Stimulated activated CD8-positive, alpha-beta memory T cell treated with anti-CD3 and anti-CD28 coated beads, Interleukin-4, amount 100 ng/mL, for 48 hours (primary cell): ENCODE data around the gene STYX.
A peak's percentile ranks its signal among the peaks of the same experiment; 100 is the strongest.

ENCODE experiments used
- DNase-seq: peaks from one replicate; pipeline ENCODE4 v3.0.0-alpha.2; 2020

The STYX gene

GRCh38 chr14:52790756-52791222 lies 60.8 kb downstream of the STYX start:
- DNase-seq = no peak

GRCh38 chr14:52791223-52792096 lies 61.5 kb downstream of the STYX start, which contains the start of gene GNPNAT1:
Gene GNPNAT1 (minus strand): TSS chr14:52791607. CDS start chr14:52784650, 6,957 bp downstream.
- peak; percentile 83 for DNase-seq

GRCh38 chr14:52792097-52792415 lies 62.1 kb downstream of the STYX start:
- no peak for DNase-seq

GRCh38 chr14:52793061-52793460 lies 63.1 kb downstream of the STYX start:
- no peak for DNase-seq

GRCh38 chr14:52797653-52798052 lies 67.7 kb downstream of the STYX start:
- no peak for DNase-seq

GRCh38 chr14:52798826-52799225 lies 68.9 kb downstream of the STYX start:
- DNase-seq = no peak

GRCh38 chr14:52801014-52801712 lies 71.2 kb downstream of the STYX start:
- no peak for DNase-seq

- DNase-seq = no peak
Measured at GRCh38 chr14:52802597-52802996, 72.6 kb downstream of the STYX start.

- DNase-seq = no peak
Measured at GRCh38 chr14:52806115-52806514, 76.1 kb downstream of the STYX start.

GRCh38 chr14:52808101-52808500 lies 78.1 kb downstream of the STYX start:
- no peak for DNase-seq

- DNase-seq = no peak
Measured at GRCh38 chr14:52821805-52822250, 91.9 kb downstream of the STYX start.

- no peak for DNase-seq
Measured at GRCh38 chr14:52824462-52824861, 94.5 kb downstream of the STYX start.
